Pons (tissue), 1 donor: Measurements from ENCODE around the gene FOXD4L3.
"Not testable (repeated sequence)": the region's sequence is repeated elsewhere in the genome, so short reads cannot be mapped to it uniquely, and the experiment has no call there.

Experiments used
- DNase-seq: peaks from one replicate; pipeline ENCODE4 v3.0.0-alpha.2; 2016; ENCODE audit warnings: low spot score

FOXD4L3 gene

GRCh38 chr9:68302567-68302966 is at the start of gene FOXD4L3:
FOXD4L3 (plus strand) TSS chr9:68302867; CDS start chr9:68302952, 85 bp downstream.
- not testable (repeated sequence) for DNase-seq

GRCh38 chr9:68281041-68281440 is 21.6 kb upstream of the FOXD4L3 start:
- DNase-seq: not testable (repeated sequence)

- not testable (repeated sequence) for DNase-seq
These were observed 1.1 kb downstream of the FOXD4L3 start for GRCh38 chr9:68303771-68304170.

- not testable (repeated sequence) for DNase-seq
These were observed 1.5 kb downstream of the FOXD4L3 start for GRCh38 chr9:68304212-68304611.

GRCh38 chr9:68304777-68305176 is 2.1 kb downstream of the FOXD4L3 start:
- not testable (repeated sequence) for DNase-seq

- not testable (repeated sequence) for DNase-seq
These were observed 3.1 kb downstream of the FOXD4L3 start for GRCh38 chr9:68305680-68306285.

GRCh38 chr9:68306391-68306964 is 3.8 kb downstream of the FOXD4L3 start:
- not testable (repeated sequence) for DNase-seq

GRCh38 chr9:68307127-68307526 is 4.5 kb downstream of the FOXD4L3 start:
- not testable (repeated sequence) for DNase-seq

- not testable (repeated sequence) for DNase-seq
These were observed 5.0 kb downstream of the FOXD4L3 start for GRCh38 chr9:68307654-68308053.

GRCh38 chr9:68311208-68311607 is 8.5 kb downstream of the FOXD4L3 start:
- not testable (repeated sequence) for DNase-seq

GRCh38 chr9:68318209-68318608 is 15.5 kb downstream of the FOXD4L3 start:
- not testable (repeated sequence) for DNase-seq

- not testable (repeated sequence) for DNase-seq
These were observed 21.1 kb downstream of the FOXD4L3 start for GRCh38 chr9:68323749-68324148.

GRCh38 chr9:68324518-68324917 is 21.9 kb downstream of the FOXD4L3 start:
- not testable (repeated sequence) for DNase-seq

GRCh38 chr9:68329106-68329505 is 26.4 kb downstream of the FOXD4L3 start:
- not testable (repeated sequence) for DNase-seq

GRCh38 chr9:68330531-68331173 is 28.0 kb downstream of the FOXD4L3 start:
- DNase-seq: not testable (repeated sequence)

GRCh38 chr9:68332122-68332521 is 29.5 kb downstream of the FOXD4L3 start:
- DNase-seq: not testable (repeated sequence)

GRCh38 chr9:68335935-68336334 is 33.3 kb downstream of the FOXD4L3 start:
- not testable (repeated sequence) for DNase-seq

GRCh38 chr9:68336639-68337339 is 34.1 kb downstream of the FOXD4L3 start:
- not testable (repeated sequence) for DNase-seq

- DNase-seq: not testable (repeated sequence)
These were observed 35.3 kb downstream of the FOXD4L3 start for GRCh38 chr9:68338000-68338399.

GRCh38 chr9:68342265-68343025 is 39.8 kb downstream of the FOXD4L3 start:
- DNase-seq: not testable (repeated sequence)

GRCh38 chr9:68343242-68343641 is 40.6 kb downstream of the FOXD4L3 start:
- DNase-seq: not testable (repeated sequence)

GRCh38 chr9:68343992-68344391 is 41.3 kb downstream of the FOXD4L3 start:
- DNase-seq: not testable (repeated sequence)
